Panc1 (cell line): ENCODE data around the gene ROS1. TPM values are rescaled to one million over a fixed set of nuclear protein-coding genes. Genes with fewer than 3 reads are reported as not detected.

Experiments
- ATAC-seq: fragments of 200-7000 bp; cut with Tn5 transposase; 2 replicates; pipeline ENCODE4 v1.9.1; 2020; ENCODE audit warnings: mild to moderate bottlenecking, moderate library complexity
- BruUV-seq: library from RNA; stranded (reverse); fragments of 400-500 nt; replicated peaks from 2 replicates; lab custom pipeline; 2021; lab: Mats Ljungman, UMichigan
- CTCF ChIA-PET: fragments of 300-600 bp; sonication (Branson Sonifier 250); formaldehyde crosslinking; loops from one replicate; lab custom pipeline; 2022; ENCODE audit warnings: antibody characterized with exemption; lab: Charles Lee
- POLR2A ChIA-PET: fragments of 300-600 bp; sonication (Branson Sonifier 250); formaldehyde crosslinking; loops from one replicate; lab custom pipeline; 2022; ENCODE audit warnings: antibody characterized with exemption; lab: Charles Lee
- DNase-seq: peaks from one replicate; pipeline ENCODE4 v3.0.0-alpha.2; 2010; ENCODE audit warnings: low read depth, low spot score
- H3K27ac ChIP-seq: 2 replicates; pipeline ENCODE4 v1.5.1; 2011; ENCODE audit warnings: mild to moderate bottlenecking, low read length, inconsistent platforms
- H3K27me3 ChIP-seq: fragments of 200-500 bp; sonication (Bioruptor generic); 2 replicates; pipeline ENCODE4 v1.6.0; 2014; ENCODE audit warnings: low read length, inconsistent platforms; ENCODE audit not compliant: control insufficient read depth, insufficient read depth
- H3K36me3 ChIP-seq: fragments of 200-500 bp; sonication (Bioruptor generic); 2 replicates; pipeline ENCODE4 v1.5.1; 2014; ENCODE audit warnings: inconsistent platforms, mild to moderate bottlenecking, low read length, moderate library complexity; ENCODE audit not compliant: control insufficient read depth, insufficient read depth
- H3K4me1 ChIP-seq: 2 replicates; pipeline ENCODE4 v1.5.1; 2011; ENCODE audit warnings: inconsistent platforms, mild to moderate bottlenecking, low read length, moderate library complexity; ENCODE audit not compliant: control insufficient read depth, insufficient read depth
- H3K4me3 ChIP-seq, 2 experiments: 2 replicates each; pipeline ENCODE4 v1.5.1; 2011 to 2012; ENCODE audit warnings: low read depth in 2 of 2, low read length in 2 of 2, mild to moderate bottlenecking in 2 of 2, inconsistent platforms in 1 of 2, moderate library complexity in 1 of 2
- H3K9me3 ChIP-seq: fragments of 200-500 bp; sonication (Bioruptor generic); 2 replicates; pipeline ENCODE4 v1.5.1; 2014; ENCODE audit warnings: low read depth, mild to moderate bottlenecking, inconsistent platforms, low read length, moderate library complexity; ENCODE audit not compliant: control insufficient read depth, insufficient read depth
- CTCF ChIP-seq: fragments of 450-650 bp; IDR thresholded peaks from 2 replicates; pipeline ENCODE4 v1.5.1; 2017; ENCODE audit warnings: mild to moderate bottlenecking
- POLR2AphosphoS5 ChIP-seq: IDR thresholded peaks from 2 replicates; pipeline ENCODE4 v1.6.1; 2012; ENCODE audit warnings: mild to moderate bottlenecking, low read depth, low read length, moderate library complexity
- REST ChIP-seq, 2 experiments: IDR thresholded peaks; 2 replicates each; pipeline ENCODE4 v1.6.1; 2011 to 2012; ENCODE audit warnings: low read depth in 2 of 2, control low read depth in 1 of 2, low read length in 1 of 2, mild to moderate bottlenecking in 1 of 2, moderate library complexity in 1 of 2; ENCODE audit not compliant: insufficient read depth in 1 of 2
- SIN3A ChIP-seq: IDR thresholded peaks from 2 replicates; pipeline ENCODE4 v1.6.1; 2012; ENCODE audit warnings: low read depth, mild to moderate bottlenecking, low read length, moderate library complexity, borderline replicate concordance; ENCODE audit not compliant: insufficient read depth
- TCF7L2 ChIP-seq: IDR thresholded peaks from 2 replicates; pipeline ENCODE4 v1.6.1; 2011; ENCODE audit warnings: mild to moderate bottlenecking, low read depth, low read length, inconsistent platforms
- in situ Hi-C: cut with HindIII; loops from 2 replicates; pipeline ENCODE4 v1.10.0; 2016; ENCODE audit warnings: low sequenced_read_pairs, low pct_unique_long_range_greater_than_20kb
- intact Hi-C: fragments of 100-400 bp; cut with micrococcal nuclease; formaldehyde crosslinking; loops from one replicate; pipeline ENCODE4 v1.10.0; 2022; ENCODE audit not compliant: unreplicated experiment
- total RNA-seq: library from RNA; stranded (reverse); gene quantifications from one replicate; pipeline ENCODE4 v1.2.1, GENCODE V29; 2021; ENCODE audit not compliant: unreplicated experiment

Gene ROS1
- total RNA-seq, 1 experiment from 2014 or later: 0.10 TPM

- Histone ChIP-seq H3K4me1 (no peaks in the 10 kb centered on the region), H3K27ac (no peak overlapping the region), H3K27me3 (no peaks in the 10 kb centered on the region), H3K36me3 (no peaks in the 10 kb centered on the region), H3K4me3 (no peak overlapping the region), H3K9me3 (no peaks in the 10 kb centered on the region)
- in situ Hi-C loops (no loop called here), intact Hi-C loops (no loop called here)
- DNase-seq: no peak
- ChIA-PET POLR2A (interaction anchor here (0.6 kb wide), 1 partner anchor 657 kb away, joined by 3 read pairs; no protein-coding TSS in a partner anchor), CTCF (no interaction called here)
- ATAC-seq: no peak
- no TSS peak for BruUV-seq
- TF ChIP-seq POLR2AphosphoS5: no peak
- no peak for TF ChIP-seq CTCF
- TF ChIP-seq TCF7L2: no peak
- no peak for TF ChIP-seq REST (IDR thresholded peaks at IDR 0.05; ENCODE audit: insufficient read depth in 1 of 2, low read depth in 2 of 2, low read length in 1 of 2)
- no peak for TF ChIP-seq SIN3A
Measured at GRCh38 chr6:117441824-117442264, 16.1 kb upstream of the ROS1 start.

- no peaks in the 10 kb centered on the region for H3K4me1 ChIP-seq
- intact Hi-C loops (no loop called here), in situ Hi-C loops (no loop called here)
- DNase-seq (peak; percentile 64), ATAC-seq (peak; percentile 67; the same call in 1 of the 2 replicates)
- no peak overlapping the region for H3K27ac ChIP-seq
- no peaks in the 10 kb centered on the region for H3K36me3 ChIP-seq
- H3K9me3 ChIP-seq: no peaks in the 10 kb centered on the region
- no TSS peak for BruUV-seq
- ChIA-PET CTCF (no interaction called here), POLR2A (no interaction called here)
- H3K27me3 ChIP-seq: no peaks in the 10 kb centered on the region
- no peak overlapping the region for H3K4me3 ChIP-seq
- no peak for TF ChIP-seq SIN3A
- no peak for TF ChIP-seq REST (IDR thresholded peaks at IDR 0.05; ENCODE audit: insufficient read depth in 1 of 2, low read depth in 2 of 2, low read length in 1 of 2)
- TF ChIP-seq TCF7L2: no peak
- no peak for TF ChIP-seq CTCF
- TF ChIP-seq POLR2AphosphoS5: no peak
Measured at GRCh38 chr6:117440706-117441525, 15.2 kb upstream of the ROS1 start.
